ENCODE data around the gene GGCX.

The GGCX gene

GRCh38 chr2:85522090-85522647 is 39.1 kb downstream of the GGCX start:
- H3K36me3 ChIP-seq (ENCODE audit: control insufficient read depth, low read length) = no peaks in the 10 kb centered on the region
- H3K9me2 ChIP-seq (replicated peaks; ENCODE audit: control insufficient read depth, low read length) = no peaks in the 10 kb centered on the region
- no peak overlapping the region for H3K4me3 ChIP-seq (ENCODE audit: low read length)
- no peaks in the 10 kb centered on the region for H3K79me2 ChIP-seq (ENCODE audit: control insufficient read depth, low read length)
- no peak overlapping the region for H3K4me2 ChIP-seq (ENCODE audit: low read length)
- no peaks in the 10 kb centered on the region for H3F3A ChIP-seq (ENCODE audit: control insufficient read depth, insufficient read depth)
- peaks cover 11% of the 10 kb centered on the region for H3K4me1 ChIP-seq (ENCODE audit: control insufficient read depth, low read length)
- 0 out of 2 replicates have a peak, but pooled peaks cover 2% of the 10 kb centered on the region for H3K27me3 ChIP-seq (ENCODE audit: control insufficient read depth, low read length)
- H4K20me1 ChIP-seq (ENCODE audit: control insufficient read depth, insufficient read depth, low read depth, low read length) = no peaks in the 10 kb centered on the region
- H3K9me3 ChIP-seq (ENCODE audit: control insufficient read depth, insufficient read depth, low read length) = no peaks in the 10 kb centered on the region
- TF ChIP-seq, protein P1, sequence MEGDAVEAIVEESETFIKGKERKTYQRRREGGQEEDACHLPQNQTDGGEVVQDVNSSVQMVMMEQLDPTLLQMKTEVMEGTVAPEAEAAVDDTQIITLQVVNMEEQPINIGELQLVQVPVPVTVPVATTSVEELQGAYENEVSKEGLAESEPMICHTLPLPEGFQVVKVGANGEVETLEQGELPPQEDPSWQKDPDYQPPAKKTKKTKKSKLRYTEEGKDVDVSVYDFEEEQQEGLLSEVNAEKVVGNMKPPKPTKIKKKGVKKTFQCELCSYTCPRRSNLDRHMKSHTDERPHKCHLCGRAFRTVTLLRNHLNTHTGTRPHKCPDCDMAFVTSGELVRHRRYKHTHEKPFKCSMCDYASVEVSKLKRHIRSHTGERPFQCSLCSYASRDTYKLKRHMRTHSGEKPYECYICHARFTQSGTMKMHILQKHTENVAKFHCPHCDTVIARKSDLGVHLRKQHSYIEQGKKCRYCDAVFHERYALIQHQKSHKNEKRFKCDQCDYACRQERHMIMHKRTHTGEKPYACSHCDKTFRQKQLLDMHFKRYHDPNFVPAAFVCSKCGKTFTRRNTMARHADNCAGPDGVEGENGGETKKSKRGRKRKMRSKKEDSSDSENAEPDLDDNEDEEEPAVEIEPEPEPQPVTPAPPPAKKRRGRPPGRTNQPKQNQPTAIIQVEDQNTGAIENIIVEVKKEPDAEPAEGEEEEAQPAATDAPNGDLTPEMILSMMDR (IDR thresholded peaks at IDR 0.05; ENCODE audit: low read depth, low read length, poor library complexity, severe bottlenecking) = no peak
- TF ChIP-seq EZH2phosphoT487 (IDR thresholded peaks at IDR 0.05; ENCODE audit: borderline replicate concordance, low read length) = no peak
- no peak overlapping the region for H3K27ac ChIP-seq (ENCODE audit: low read depth, low read length)

GRCh38 chr2:85516653-85517389 is 44.5 kb downstream of the GGCX start:
- H3K4me3 ChIP-seq (ENCODE audit: low read length) = no peak overlapping the region
- no peaks in the 10 kb centered on the region for H3F3A ChIP-seq (ENCODE audit: control insufficient read depth, insufficient read depth)
- TF ChIP-seq, protein P1 (IDR thresholded peaks at IDR 0.05; ENCODE audit: low read depth, low read length, poor library complexity, severe bottlenecking) = no peak
- TF ChIP-seq EZH2phosphoT487 (IDR thresholded peaks at IDR 0.05; ENCODE audit: borderline replicate concordance, low read length) = no peak
- H3K9me3 ChIP-seq (ENCODE audit: control insufficient read depth, insufficient read depth, low read length) = no peaks in the 10 kb centered on the region
- H3K79me2 ChIP-seq (ENCODE audit: control insufficient read depth, low read length) = no peaks in the 10 kb centered on the region
- no peak overlapping the region for H3K27ac ChIP-seq (ENCODE audit: low read depth, low read length)
- H3K27me3 ChIP-seq (ENCODE audit: control insufficient read depth, low read length) = no peaks in the 10 kb centered on the region
- H3K4me2 ChIP-seq (ENCODE audit: low read length) = no peak overlapping the region
- H3K4me1 ChIP-seq (ENCODE audit: control insufficient read depth, low read length) = no peaks in the 10 kb centered on the region
- no peaks in the 10 kb centered on the region for H4K20me1 ChIP-seq (ENCODE audit: control insufficient read depth, insufficient read depth, low read depth, low read length)
- no peaks in the 10 kb centered on the region for H3K9me2 ChIP-seq (replicated peaks; ENCODE audit: control insufficient read depth, low read length)
- no peaks in the 10 kb centered on the region for H3K36me3 ChIP-seq (ENCODE audit: control insufficient read depth, low read length)

- Histone ChIP-seq H3K4me1 (ENCODE audit: control insufficient read depth, low read length) (no peaks in the 10 kb centered on the region), H3K36me3 (ENCODE audit: control insufficient read depth, low read length) (no peaks in the 10 kb centered on the region), H3K27me3 (ENCODE audit: control insufficient read depth, low read length) (no peaks in the 10 kb centered on the region), H3K9me3 (ENCODE audit: control insufficient read depth, insufficient read depth, low read length) (no peaks in the 10 kb centered on the region), H3K9me2 (replicated peaks; ENCODE audit: control insufficient read depth, low read length) (no peaks in the 10 kb centered on the region), H3K79me2 (ENCODE audit: control insufficient read depth, low read length) (no peaks in the 10 kb centered on the region), H3K4me3 (ENCODE audit: low read length) (no peak overlapping the region), H4K20me1 (ENCODE audit: control insufficient read depth, insufficient read depth, low read depth, low read length) (no peaks in the 10 kb centered on the region), H3F3A (ENCODE audit: control insufficient read depth, insufficient read depth) (no peaks in the 10 kb centered on the region), H3K27ac (ENCODE audit: low read depth, low read length) (no peak overlapping the region), H3K4me2 (ENCODE audit: low read length) (no peak overlapping the region)
- no peak for TF ChIP-seq EZH2phosphoT487 (IDR thresholded peaks at IDR 0.05; ENCODE audit: borderline replicate concordance, low read length)
- TF ChIP-seq, protein P1 (IDR thresholded peaks at IDR 0.05; ENCODE audit: low read depth, low read length, poor library complexity, severe bottlenecking) = no peak
Measured at GRCh38 chr2:85514323-85514722, 47.0 kb downstream of the GGCX start.

All from DOHH2 (cell line).